Aorta (tissue), 5 donors: Measurements from ENCODE around the gene SMIM1. TPM values are rescaled to one million over a fixed set of nuclear protein-coding genes. Genes with fewer than 3 reads are reported as not detected.

Experiments used
- ATAC-seq: fragments of 200-7000 bp; cut with Tn5 transposase; one replicate; pipeline ENCODE4 v1.9.1; 2022; ENCODE audit warnings: moderate library complexity; ENCODE audit not compliant: low FRiP score
- DNase-seq, 2 donors: peaks; one replicate each; pipeline ENCODE4 v3.0.0-alpha.2; 2020
- H3K27ac ChIP-seq, 2 donors: one replicate each; pipeline ENCODE4 v1.5.1; 2013; ENCODE audit warnings: low read length in 2 of 2, mild to moderate bottlenecking in 2 of 2, moderate library complexity in 2 of 2, control low read depth in 1 of 2, inconsistent platforms in 1 of 2, low read depth in 1 of 2
- H3K27me3 ChIP-seq, 2 donors: one replicate each; pipeline ENCODE4 v1.6.1; 2013; ENCODE audit warnings: control low read depth in 1 of 2, low read length in 1 of 2, mild to moderate bottlenecking in 1 of 2, moderate library complexity in 1 of 2; ENCODE audit not compliant: insufficient read depth in 2 of 2, control insufficient read depth in 1 of 2
- H3K36me3 ChIP-seq, 2 donors: one replicate each; pipeline ENCODE4 v1.6.1; 2013; ENCODE audit warnings: control low read depth in 1 of 2, low read length in 1 of 2, mild to moderate bottlenecking in 1 of 2; ENCODE audit not compliant: insufficient read depth in 2 of 2, control insufficient read depth in 1 of 2
- H3K4me1 ChIP-seq, 2 donors: one replicate each; pipeline ENCODE4 v1.6.1; 2013; ENCODE audit warnings: low read length in 2 of 2, control low read depth in 1 of 2, mild to moderate bottlenecking in 1 of 2, moderate library complexity in 1 of 2; ENCODE audit not compliant: insufficient read depth in 2 of 2, control insufficient read depth in 1 of 2
- H3K4me3 ChIP-seq, 2 donors: one replicate each; pipeline ENCODE4 v1.5.1; 2013; ENCODE audit warnings: low read length in 2 of 2, control low read depth in 1 of 2, mild to moderate bottlenecking in 1 of 2
- H3K9me3 ChIP-seq: one replicate; pipeline ENCODE4 v1.6.1; 2013; ENCODE audit warnings: mild to moderate bottlenecking, low read length; ENCODE audit not compliant: control insufficient read depth
- WGBS, 2 donors: extraction: QIAGEN DNeasy Blood & Tissue Kit; methylation state at CpG; one replicate each; pipeline ENCODE4 v1.1.7; 2013; 5-methylcytosine and 5-hydroxymethylcytosine counted together
- intact Hi-C, 2 donors: fragments of 100-400 bp; cut with DNase I; formaldehyde crosslinking; loops; one replicate each; pipeline versions ENCODE4 v1.14.2 to v1.15.0; 2022
- polyA plus RNA-seq, 2 donors: library from polyadenylated mRNA; stranded (reverse); fragments of 200-250 nt; gene quantifications; one replicate each; pipeline ENCODE4 v1.2.3, GENCODE V29; 2013
- total RNA-seq, 2 donors: library from RNA; stranded (reverse); fragmentation: NEBNext Ultra II Directional; extraction: Animal tissue kit (Norgen Biotek cat#: 25700); gene quantifications; one replicate each; pipeline ENCODE4 v1.2.1, GENCODE V29; 2021
- donor health status: healthy with polysubstance abuse.
- donor health status: Bipolar disorder and iron deficiency.
- donor health status: DM: no; HTN: no; CAD: no.
- donor health status: DM: no; HTN: no; CAD: no.
- donor health status: DM: yes; HTN: yes; CAD: no.

Gene SMIM1
- total and polyA plus RNA-seq, 4 donors = 3.9 to 7.5 (median 6.0) TPM

- H3K27ac ChIP-seq = no peak overlapping the region
- no peaks in the 10 kb centered on the region for H3K9me3 ChIP-seq
- intact Hi-C loops = no loop called here
- peaks cover 0 to 6% of the 10 kb centered on the region in 2 donors for H3K36me3 ChIP-seq
- no peaks in the 10 kb centered on the region for H3K4me1 ChIP-seq
- WGBS, 2 donors = 77 to 82% methylated on average over 10 of the region's 10 CpGs
- no peaks in the 10 kb centered on the region for H3K27me3 ChIP-seq
- no peak for ATAC-seq
- DNase-seq = no peak
- H3K4me3 ChIP-seq = no peak overlapping the region
Observed at GRCh38 chr1:3777078-3777547, 4.6 kb downstream of the SMIM1 start.

- Histone ChIP-seq H3K4me3 (no peak overlapping the region), H3K9me3 (no peaks in the 10 kb centered on the region), H3K36me3 (peaks cover 0 to 8% of the 10 kb centered on the region in 2 donors), H3K27me3 (no peaks in the 10 kb centered on the region), H3K4me1 (no peaks in the 10 kb centered on the region), H3K27ac (no peak overlapping the region)
- 72 to 82% methylated on average over 18 to 20 of the region's 20 CpGs for WGBS, 2 donors
- DNase-seq = no peak
- no peak for ATAC-seq
- intact Hi-C loops = no loop called here
Observed at GRCh38 chr1:3777647-3778589, 5.4 kb downstream of the SMIM1 start.

GRCh38 chr1:3778590-3779264 lies 6.2 kb downstream of the SMIM1 start:
- DNase-seq = no peak
- H3K27me3 ChIP-seq = no peaks in the 10 kb centered on the region
- no peaks in the 10 kb centered on the region for H3K4me1 ChIP-seq
- intact Hi-C loops = no loop called here
- no peak overlapping the region for H3K27ac ChIP-seq
- H3K9me3 ChIP-seq = no peaks in the 10 kb centered on the region
- no peak for ATAC-seq
- H3K4me3 ChIP-seq = no peak overlapping the region
- 69 to 73% methylated on average over 11 to 14 of the region's 14 CpGs for WGBS, 2 donors
- peaks cover 0 to 8% of the 10 kb centered on the region in 2 donors for H3K36me3 ChIP-seq

- DNase-seq = no peak
- H3K27me3 ChIP-seq = no peaks in the 10 kb centered on the region
- H3K4me1 ChIP-seq = no peaks in the 10 kb centered on the region
- no peak overlapping the region for H3K4me3 ChIP-seq
- peaks cover 0 to 8% of the 10 kb centered on the region in 2 donors for H3K36me3 ChIP-seq
- intact Hi-C loops = no loop called here
- no peaks in the 10 kb centered on the region for H3K9me3 ChIP-seq
- 89 to 92% methylated on average over 23 of the region's 23 CpGs for WGBS, 2 donors
- no peak overlapping the region for H3K27ac ChIP-seq
- ATAC-seq = no peak
Observed at GRCh38 chr1:3779265-3779911, 6.8 kb downstream of the SMIM1 start.

- no peak for ATAC-seq
- WGBS, 2 donors = 87 to 92% methylated on average over 20 of the region's 20 CpGs
Observed at GRCh38 chr1:3779912-3780416, 7.4 kb downstream of the SMIM1 start.

GRCh38 chr1:3780901-3781300 lies 8.4 kb downstream of the SMIM1 start:
- intact Hi-C loops = no loop called here
- ATAC-seq (no peak), DNase-seq (no peak)
- Histone ChIP-seq H3K4me1 (no peaks in the 10 kb centered on the region), H3K36me3 (peaks cover 0 to 8% of the 10 kb centered on the region in 2 donors), H3K4me3 (no peak overlapping the region), H3K27me3 (no peaks in the 10 kb centered on the region), H3K9me3 (no peaks in the 10 kb centered on the region), H3K27ac (no peak overlapping the region)
- WGBS, 2 donors = 89 to 90% methylated on average over 21 of the region's 21 CpGs

More at GRCh38 chr1:3779912-3780416, 7.4 kb downstream of the SMIM1 start:
- H3K4me3 ChIP-seq = no peak overlapping the region
- intact Hi-C loops = no loop called here
- no peaks in the 10 kb centered on the region for H3K4me1 ChIP-seq
- H3K36me3 ChIP-seq = peaks cover 0 to 8% of the 10 kb centered on the region in 2 donors
- no peak for DNase-seq
- no peaks in the 10 kb centered on the region for H3K27me3 ChIP-seq
- no peaks in the 10 kb centered on the region for H3K9me3 ChIP-seq
- no peak overlapping the region for H3K27ac ChIP-seq

GRCh38 chr1:3783651-3784474 lies 11.3 kb downstream of the SMIM1 start:
- no peaks in the 10 kb centered on the region for H3K27me3 ChIP-seq
- H3K4me1 ChIP-seq = no peaks in the 10 kb centered on the region
- DNase-seq (no peak), ATAC-seq (no peak)
- intact Hi-C loops = no loop called here
- H3K9me3 ChIP-seq = no peaks in the 10 kb centered on the region
- no peak overlapping the region for H3K27ac ChIP-seq
- peaks cover 0 to 8% of the 10 kb centered on the region in 2 donors for H3K36me3 ChIP-seq
- 93 to 94% methylated on average over 30 of the region's 30 CpGs for WGBS, 2 donors
- no peak overlapping the region for H3K4me3 ChIP-seq

GRCh38 chr1:3785045-3785444 lies 12.5 kb downstream of the SMIM1 start:
- ATAC-seq (no peak), DNase-seq (no peak)
- H3K9me3 ChIP-seq = no peaks in the 10 kb centered on the region
- H3K27me3 ChIP-seq = no peaks in the 10 kb centered on the region
- no peaks in the 10 kb centered on the region for H3K4me1 ChIP-seq
- no peak overlapping the region for H3K27ac ChIP-seq
- WGBS, 2 donors = 77 to 79% methylated on average over 13 of the region's 13 CpGs
- H3K36me3 ChIP-seq = peaks cover 0 to 6% of the 10 kb centered on the region in 2 donors
- intact Hi-C loops = no loop called here
- no peak overlapping the region for H3K4me3 ChIP-seq
